Mammary epithelial cell (primary cell): Measurements from ENCODE around the gene ATP10A.

Experiments
- EZH2 ChIP-seq: IDR thresholded peaks from 2 replicates; pipeline ENCODE4 v1.6.1; 2012; ENCODE audit warnings: low read length, inconsistent platforms, borderline replicate concordance
- TF ChIP-seq, protein P1 (sequence below), 2 donors: IDR thresholded peaks in 1 of 2; conservative IDR thresholded peaks in 1 of 2; 2 replicates each; pipeline ENCODE4 v1.5.1; 2011 to 2012; ENCODE audit warnings: inconsistent platforms in 2 of 2, low read length in 2 of 2, mild to moderate bottlenecking in 2 of 2, control low read depth in 1 of 2, low read depth in 1 of 2; ENCODE audit not compliant: insufficient read depth in 1 of 2; ENCODE audit errors: extremely low read depth in 1 of 2

DNA sequence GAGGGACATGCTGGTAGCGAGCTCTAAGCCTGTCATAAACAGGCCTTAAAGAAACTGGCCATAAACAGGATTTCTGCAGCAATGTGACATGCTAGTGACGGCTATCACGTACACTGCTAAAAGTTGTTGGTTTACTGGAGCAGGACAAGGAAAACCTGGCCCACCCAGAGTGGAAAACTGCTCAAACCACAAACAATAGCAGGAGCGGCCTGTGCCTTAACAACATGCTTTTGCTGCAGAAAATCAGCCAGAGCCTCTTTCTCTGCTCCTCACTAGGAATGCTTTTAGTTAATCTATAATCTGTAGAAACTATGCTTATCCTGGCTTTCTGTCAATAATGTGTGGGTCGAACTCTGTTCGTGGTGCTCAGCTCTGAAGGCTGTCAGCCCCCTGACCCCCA lies 221.4 kb downstream of the ATP10A start:
- TF ChIP-seq, protein P1, sequence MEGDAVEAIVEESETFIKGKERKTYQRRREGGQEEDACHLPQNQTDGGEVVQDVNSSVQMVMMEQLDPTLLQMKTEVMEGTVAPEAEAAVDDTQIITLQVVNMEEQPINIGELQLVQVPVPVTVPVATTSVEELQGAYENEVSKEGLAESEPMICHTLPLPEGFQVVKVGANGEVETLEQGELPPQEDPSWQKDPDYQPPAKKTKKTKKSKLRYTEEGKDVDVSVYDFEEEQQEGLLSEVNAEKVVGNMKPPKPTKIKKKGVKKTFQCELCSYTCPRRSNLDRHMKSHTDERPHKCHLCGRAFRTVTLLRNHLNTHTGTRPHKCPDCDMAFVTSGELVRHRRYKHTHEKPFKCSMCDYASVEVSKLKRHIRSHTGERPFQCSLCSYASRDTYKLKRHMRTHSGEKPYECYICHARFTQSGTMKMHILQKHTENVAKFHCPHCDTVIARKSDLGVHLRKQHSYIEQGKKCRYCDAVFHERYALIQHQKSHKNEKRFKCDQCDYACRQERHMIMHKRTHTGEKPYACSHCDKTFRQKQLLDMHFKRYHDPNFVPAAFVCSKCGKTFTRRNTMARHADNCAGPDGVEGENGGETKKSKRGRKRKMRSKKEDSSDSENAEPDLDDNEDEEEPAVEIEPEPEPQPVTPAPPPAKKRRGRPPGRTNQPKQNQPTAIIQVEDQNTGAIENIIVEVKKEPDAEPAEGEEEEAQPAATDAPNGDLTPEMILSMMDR (conservative IDR thresholded peaks at IDR 0.05 in 1 of 2, IDR thresholded peaks at IDR 0.05 in 1 of 2; ENCODE audit: extremely low read depth in 1 of 2, insufficient read depth in 1 of 2, low read depth in 1 of 2, low read length in 2 of 2), result no peak
- TF ChIP-seq EZH2, result no peak
